ENCODE results near the gene COIL. TPM values are rescaled to one million over a fixed set of nuclear protein-coding genes. Genes with fewer than 3 reads are reported as not detected.
"Not testable (repeated sequence)": the region's sequence is repeated elsewhere in the genome, so short reads cannot be mapped to it uniquely, and the experiment has no call there.

COIL gene
- total and polyA plus RNA-seq, 4 donors = 4.7 to 9.9 (median 6.5) TPM

DNA sequence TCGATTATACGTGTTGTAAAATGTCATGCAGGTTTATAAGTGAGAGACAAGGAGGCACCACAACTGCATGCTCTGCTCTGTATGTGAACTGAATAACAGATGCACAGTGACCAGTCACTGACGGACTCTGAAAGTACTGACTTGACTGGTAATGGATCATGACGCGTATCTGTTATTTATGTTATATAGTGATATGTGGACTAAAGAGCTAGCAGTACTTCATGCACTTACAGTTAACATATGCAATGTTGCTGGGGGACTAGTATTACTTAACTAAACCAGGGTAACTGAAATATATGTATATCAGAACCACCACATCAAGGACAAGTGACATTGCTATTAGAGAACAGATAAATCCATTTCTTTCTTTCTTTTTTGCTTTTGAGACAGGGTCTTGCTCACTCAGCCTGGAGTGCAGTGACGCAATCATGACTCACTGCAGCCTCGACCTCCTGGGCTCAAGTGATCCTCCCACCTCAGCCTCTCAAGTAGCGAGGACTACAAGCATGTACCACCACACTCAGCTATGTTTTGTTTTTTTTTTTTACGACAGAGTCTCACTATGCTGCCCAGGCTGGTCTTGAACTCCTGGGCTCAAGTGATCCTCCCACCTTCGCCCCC is 17.2 kb downstream of the COIL start:
- TF ChIP-seq TAF1 (conservative IDR thresholded peaks at IDR 0.05) = no peak
- TF ChIP-seq, protein P1, sequence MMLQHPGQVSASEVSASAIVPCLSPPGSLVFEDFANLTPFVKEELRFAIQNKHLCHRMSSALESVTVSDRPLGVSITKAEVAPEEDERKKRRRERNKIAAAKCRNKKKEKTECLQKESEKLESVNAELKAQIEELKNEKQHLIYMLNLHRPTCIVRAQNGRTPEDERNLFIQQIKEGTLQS (IDR thresholded peaks at IDR 0.05) = no peak
- TF ChIP-seq, protein P2, sequence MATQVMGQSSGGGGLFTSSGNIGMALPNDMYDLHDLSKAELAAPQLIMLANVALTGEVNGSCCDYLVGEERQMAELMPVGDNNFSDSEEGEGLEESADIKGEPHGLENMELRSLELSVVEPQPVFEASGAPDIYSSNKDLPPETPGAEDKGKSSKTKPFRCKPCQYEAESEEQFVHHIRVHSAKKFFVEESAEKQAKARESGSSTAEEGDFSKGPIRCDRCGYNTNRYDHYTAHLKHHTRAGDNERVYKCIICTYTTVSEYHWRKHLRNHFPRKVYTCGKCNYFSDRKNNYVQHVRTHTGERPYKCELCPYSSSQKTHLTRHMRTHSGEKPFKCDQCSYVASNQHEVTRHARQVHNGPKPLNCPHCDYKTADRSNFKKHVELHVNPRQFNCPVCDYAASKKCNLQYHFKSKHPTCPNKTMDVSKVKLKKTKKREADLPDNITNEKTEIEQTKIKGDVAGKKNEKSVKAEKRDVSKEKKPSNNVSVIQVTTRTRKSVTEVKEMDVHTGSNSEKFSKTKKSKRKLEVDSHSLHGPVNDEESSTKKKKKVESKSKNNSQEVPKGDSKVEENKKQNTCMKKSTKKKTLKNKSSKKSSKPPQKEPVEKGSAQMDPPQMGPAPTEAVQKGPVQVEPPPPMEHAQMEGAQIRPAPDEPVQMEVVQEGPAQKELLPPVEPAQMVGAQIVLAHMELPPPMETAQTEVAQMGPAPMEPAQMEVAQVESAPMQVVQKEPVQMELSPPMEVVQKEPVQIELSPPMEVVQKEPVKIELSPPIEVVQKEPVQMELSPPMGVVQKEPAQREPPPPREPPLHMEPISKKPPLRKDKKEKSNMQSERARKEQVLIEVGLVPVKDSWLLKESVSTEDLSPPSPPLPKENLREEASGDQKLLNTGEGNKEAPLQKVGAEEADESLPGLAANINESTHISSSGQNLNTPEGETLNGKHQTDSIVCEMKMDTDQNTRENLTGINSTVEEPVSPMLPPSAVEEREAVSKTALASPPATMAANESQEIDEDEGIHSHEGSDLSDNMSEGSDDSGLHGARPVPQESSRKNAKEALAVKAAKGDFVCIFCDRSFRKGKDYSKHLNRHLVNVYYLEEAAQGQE (IDR thresholded peaks at IDR 0.05) = no peak
- TF ChIP-seq GABPA (IDR thresholded peaks at IDR 0.05 in 1 of 2, conservative IDR thresholded peaks at IDR 0.05 in 1 of 2) = no peak
- TF ChIP-seq RAD21 (IDR thresholded peaks at IDR 0.05) = no peak
- TF ChIP-seq RXRA (IDR thresholded peaks at IDR 0.05) = no peak
- TF ChIP-seq JUND (IDR thresholded peaks at IDR 0.05) = no peak
- no peak for TF ChIP-seq YY1 (IDR thresholded peaks at IDR 0.05)
- no peak for TF ChIP-seq SP1 (IDR thresholded peaks at IDR 0.05)
- TF ChIP-seq FOXA2 (IDR thresholded peaks at IDR 0.05) = no peak
- DNase-seq (ENCODE audit: low spot score) = no peak
- H3K36me3 ChIP-seq (ENCODE audit: control insufficient read depth in 4 of 4, insufficient read depth in 3 of 4, low read depth in 1 of 4, low read length in 3 of 4) = peaks cover 6 to 30% (median 20%) of the 10 kb centered on the region in 4 donors

DNA sequence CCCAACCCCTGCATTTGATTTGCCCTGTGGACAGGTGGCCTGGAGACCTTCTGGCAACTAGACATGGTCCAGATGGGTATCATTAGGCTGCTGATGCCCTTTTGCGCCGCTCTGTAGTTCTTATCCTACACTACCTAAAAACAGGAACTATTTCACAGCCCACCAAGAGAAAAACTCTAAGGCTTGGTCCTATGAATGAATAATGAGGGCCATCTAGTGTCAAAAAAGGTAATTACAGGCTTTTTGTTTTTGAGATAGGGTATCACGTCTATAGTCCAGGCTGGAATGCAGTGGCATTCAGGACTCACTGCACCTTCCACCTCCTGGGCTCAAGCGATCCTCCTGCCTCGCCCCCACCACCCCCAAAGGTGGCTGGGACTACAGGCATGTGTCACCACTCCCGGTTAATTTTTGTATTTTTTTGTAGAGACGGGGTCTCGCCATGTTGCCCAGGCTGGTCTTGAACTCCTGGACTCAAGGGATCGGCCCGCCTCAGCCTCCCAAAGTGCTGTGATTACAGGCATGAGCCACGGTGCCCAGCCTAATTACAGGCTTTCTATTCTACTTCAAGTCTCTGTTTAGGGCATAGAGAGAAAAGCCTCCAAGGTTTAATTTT is 20.9 kb downstream of the COIL start:
- DNase-seq (ENCODE audit: low spot score) = no peak
- Histone ChIP-seq H3K4me1 (ENCODE audit: control insufficient read depth in 4 of 4, insufficient read depth in 4 of 4, low read length in 3 of 4) (peaks cover 0 to 3% (median 0%) of the 10 kb centered on the region in 4 donors), H3K4me3 (ENCODE audit: low read depth in 1 of 3, low read length in 3 of 3) (no peak overlapping the region), H3K27ac (ENCODE audit: low read depth in 1 of 2, low read length in 2 of 2) (no peak overlapping the region), H3K36me3 (ENCODE audit: control insufficient read depth in 4 of 4, insufficient read depth in 3 of 4, low read depth in 1 of 4, low read length in 3 of 4) (peaks cover 3 to 28% (median 20%) of the 10 kb centered on the region in 4 donors), H3K27me3 (ENCODE audit: control insufficient read depth in 4 of 4, insufficient read depth in 4 of 4, low read length in 3 of 4) (no peaks in the 10 kb centered on the region), H3K9ac (ENCODE audit: low read depth in 1 of 2, low read length in 2 of 2) (no peak overlapping the region), H3K9me3 (ENCODE audit: control insufficient read depth in 4 of 4, low read length in 3 of 4) (no peaks in the 10 kb centered on the region)
- TF ChIP-seq NR2F2 (IDR thresholded peaks at IDR 0.05) = no peak
- TF ChIP-seq, protein P3, sequence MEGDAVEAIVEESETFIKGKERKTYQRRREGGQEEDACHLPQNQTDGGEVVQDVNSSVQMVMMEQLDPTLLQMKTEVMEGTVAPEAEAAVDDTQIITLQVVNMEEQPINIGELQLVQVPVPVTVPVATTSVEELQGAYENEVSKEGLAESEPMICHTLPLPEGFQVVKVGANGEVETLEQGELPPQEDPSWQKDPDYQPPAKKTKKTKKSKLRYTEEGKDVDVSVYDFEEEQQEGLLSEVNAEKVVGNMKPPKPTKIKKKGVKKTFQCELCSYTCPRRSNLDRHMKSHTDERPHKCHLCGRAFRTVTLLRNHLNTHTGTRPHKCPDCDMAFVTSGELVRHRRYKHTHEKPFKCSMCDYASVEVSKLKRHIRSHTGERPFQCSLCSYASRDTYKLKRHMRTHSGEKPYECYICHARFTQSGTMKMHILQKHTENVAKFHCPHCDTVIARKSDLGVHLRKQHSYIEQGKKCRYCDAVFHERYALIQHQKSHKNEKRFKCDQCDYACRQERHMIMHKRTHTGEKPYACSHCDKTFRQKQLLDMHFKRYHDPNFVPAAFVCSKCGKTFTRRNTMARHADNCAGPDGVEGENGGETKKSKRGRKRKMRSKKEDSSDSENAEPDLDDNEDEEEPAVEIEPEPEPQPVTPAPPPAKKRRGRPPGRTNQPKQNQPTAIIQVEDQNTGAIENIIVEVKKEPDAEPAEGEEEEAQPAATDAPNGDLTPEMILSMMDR (IDR thresholded peaks at IDR 0.05; ENCODE audit: low read depth, low read length, missing input control) = peak; percentile 67
- TF ChIP-seq TAF1 (conservative IDR thresholded peaks at IDR 0.05) = no peak
- TF ChIP-seq, protein P4, sequence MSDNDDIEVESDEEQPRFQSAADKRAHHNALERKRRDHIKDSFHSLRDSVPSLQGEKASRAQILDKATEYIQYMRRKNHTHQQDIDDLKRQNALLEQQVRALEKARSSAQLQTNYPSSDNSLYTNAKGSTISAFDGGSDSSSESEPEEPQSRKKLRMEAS (IDR thresholded peaks at IDR 0.05) = no peak
- no peak for TF ChIP-seq EGR1 (IDR thresholded peaks at IDR 0.05; ENCODE audit: low read depth in 2 of 2)
- peak; percentile 87 for TF ChIP-seq RAD21 (IDR thresholded peaks at IDR 0.05)
- TF ChIP-seq HNF4G (IDR thresholded peaks at IDR 0.05) = no peak
- TF ChIP-seq JUND (IDR thresholded peaks at IDR 0.05) = no peak
- WGBS = 63% methylated on average over 11 of the region's 11 CpGs

More for the DNA sequence above, 17.2 kb downstream of the COIL start:
- Histone ChIP-seq H3K9me3 (ENCODE audit: control insufficient read depth in 4 of 4, low read length in 3 of 4) (no peaks in the 10 kb centered on the region), H3K4me1 (ENCODE audit: control insufficient read depth in 4 of 4, insufficient read depth in 4 of 4, low read length in 3 of 4) (peaks cover 0 to 3% (median 0%) of the 10 kb centered on the region in 4 donors), H3K27ac (ENCODE audit: low read depth in 1 of 2, low read length in 2 of 2) (no peak overlapping the region), H3K4me3 (ENCODE audit: low read depth in 1 of 3, low read length in 3 of 3) (no peak overlapping the region), H3K27me3 (ENCODE audit: control insufficient read depth in 4 of 4, insufficient read depth in 4 of 4, low read length in 3 of 4) (no peaks in the 10 kb centered on the region), H3K9ac (ENCODE audit: low read depth in 1 of 2, low read length in 2 of 2) (no peak overlapping the region)
- 92% methylated on average over 10 of the region's 10 CpGs for WGBS

DNA sequence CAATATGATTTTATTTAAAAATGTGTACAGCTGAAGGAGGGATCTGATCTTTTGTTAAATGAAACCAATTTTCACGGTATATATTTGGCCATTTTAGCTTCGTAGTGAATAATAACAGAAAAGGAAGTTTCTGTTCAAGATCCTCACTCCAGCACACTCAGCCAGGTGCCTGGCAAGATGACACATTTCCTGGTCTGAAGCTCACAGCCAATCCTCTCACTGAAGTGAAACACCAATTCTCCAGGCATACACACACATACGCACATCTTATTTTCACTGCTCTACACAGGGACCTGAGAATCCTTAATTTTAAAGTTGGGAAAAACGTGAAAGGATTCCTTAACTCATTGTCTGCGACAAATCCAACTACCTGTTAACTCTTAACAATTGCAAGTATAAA is 22.6 kb downstream of the COIL start:
- not testable (repeated sequence) for H3K4me3 ChIP-seq (ENCODE audit: low read depth in 1 of 3, low read length in 3 of 3); H3K27me3 ChIP-seq (ENCODE audit: control insufficient read depth in 4 of 4, insufficient read depth in 4 of 4, low read length in 3 of 4); DNase-seq (ENCODE audit: low spot score); H3K27ac ChIP-seq (ENCODE audit: low read depth in 1 of 2, low read length in 2 of 2); H3K9me3 ChIP-seq (ENCODE audit: control insufficient read depth in 4 of 4, low read length in 3 of 4); H3K4me1 ChIP-seq (ENCODE audit: control insufficient read depth in 4 of 4, insufficient read depth in 4 of 4, low read length in 3 of 4); H3K9ac ChIP-seq (ENCODE audit: low read depth in 1 of 2, low read length in 2 of 2)
- 89% methylated on average over 5 of the region's 5 CpGs for WGBS
- H3K36me3 ChIP-seq (ENCODE audit: control insufficient read depth in 4 of 4, insufficient read depth in 3 of 4, low read depth in 1 of 4, low read length in 3 of 4) = peaks cover 0 to 24% (median 16%) of the 10 kb centered on the region in 4 donors
